HepG2 (cell line): ENCODE measurements around the gene ZNF277. TPM values are rescaled to one million over a fixed set of nuclear protein-coding genes. Genes with fewer than 3 reads are reported as not detected.

Experiments
- ATAD3A ChIP-seq: sonication (generic); formaldehyde crosslinking; IDR thresholded peaks from 2 replicates; pipeline ENCODE4 v1.4.0; 2020; ENCODE audit warnings: missing genetic modification reagents
- CHCHD3 ChIP-seq: sonication (generic); formaldehyde crosslinking; IDR thresholded peaks from 2 replicates; pipeline ENCODE4 v1.8.0; 2022; ENCODE audit warnings: mild to moderate bottlenecking, missing genetic modification reagents, moderate library complexity
- FOXA3 ChIP-seq: IDR thresholded peaks from 2 replicates; pipeline ENCODE4 v1.6.1; 2016; ENCODE audit warnings: missing genetic modification reagents, missing compliant biosample characterization
- GZF1 ChIP-seq: sonication (generic); formaldehyde crosslinking; IDR thresholded peaks from 2 replicates; pipeline ENCODE4 v1.5.1; 2020; ENCODE audit warnings: mild to moderate bottlenecking, missing genetic modification reagents
- PHF20 ChIP-seq: sonication (generic); formaldehyde crosslinking; IDR thresholded peaks from 2 replicates; pipeline ENCODE4 v1.5.0; 2020; ENCODE audit warnings: mild to moderate bottlenecking, missing genetic modification reagents
- POGZ ChIP-seq: sonication (generic); formaldehyde crosslinking; IDR thresholded peaks from 2 replicates; pipeline ENCODE4 v1.4.0; 2020; ENCODE audit warnings: mild to moderate bottlenecking, missing genetic modification reagents
- SALL1 ChIP-seq: sonication (generic); formaldehyde crosslinking; IDR thresholded peaks from 2 replicates; pipeline ENCODE4 v1.8.0; 2022; ENCODE audit warnings: mild to moderate bottlenecking, missing genetic modification reagents
- SNAI1 ChIP-seq: sonication (generic); formaldehyde crosslinking; IDR thresholded peaks from 2 replicates; pipeline ENCODE4 v1.5.0; 2020; ENCODE audit warnings: mild to moderate bottlenecking, missing genetic modification reagents, borderline replicate concordance
- SOX5 ChIP-seq: IDR thresholded peaks from 2 replicates; pipeline ENCODE4 v1.6.1; 2016; ENCODE audit warnings: borderline replicate concordance
- SOX6 ChIP-seq, 2 experiments: fragments of 450-650 bp in 1 of 2; sonication (generic) in 1 of 2; formaldehyde crosslinking in 1 of 2; IDR thresholded peaks; 2 replicates each; pipeline versions ENCODE4 v1.4.0 to v1.6.1; 2017 to 2020; ENCODE audit warnings: antibody characterized with exemption in 1 of 2, mild to moderate bottlenecking in 1 of 2, missing genetic modification reagents in 1 of 2
- TEAD3 ChIP-seq: optimal IDR thresholded peaks from 2 replicates; pipeline ENCODE3; 2016; ENCODE audit warnings: borderline replicate concordance
- ZNF34 ChIP-seq: sonication (generic); formaldehyde crosslinking; IDR thresholded peaks from 2 replicates; pipeline ENCODE4 v1.4.0; 2020; ENCODE audit warnings: mild to moderate bottlenecking, missing genetic modification reagents, borderline replicate concordance
- ZNF431 ChIP-seq: sonication (generic); formaldehyde crosslinking; IDR thresholded peaks from 2 replicates; pipeline ENCODE4 v1.9.0; 2022; ENCODE audit warnings: missing genetic modification reagents, low read depth, mild to moderate bottlenecking, borderline replicate concordance
- ZNF605 ChIP-seq: sonication (generic); formaldehyde crosslinking; IDR thresholded peaks from 2 replicates; pipeline ENCODE4 v1.8.0; 2022; ENCODE audit warnings: mild to moderate bottlenecking, missing genetic modification reagents
- ZNF644 ChIP-seq: IDR thresholded peaks from 2 replicates; pipeline ENCODE4 v1.6.1; 2016; ENCODE audit warnings: low read depth
- polyA plus RNA-seq, 8 experiments: library from polyadenylated mRNA; depleted of rRNA in 3 of 8; stranded (reverse) in 7 of 8; unstranded in 1 of 8; fragments of >200 nt; fragmentation: Illumina TruSeq in 4 of 8; extraction: Trizol in 4 of 8; gene quantifications; 2 replicates each; pipeline versions ENCODE4 v1.2.1 to v1.2.3, GENCODE V29; 2011 to 2016; ENCODE audit warnings: low read depth in 4 of 8, missing spikeins in 1 of 8, mixed read lengths in 1 of 8; ENCODE audit not compliant: insufficient read depth in 1 of 8
- total RNA-seq, 5 experiments: library from RNA; depleted of rRNA; stranded (reverse); fragments of >200 nt; fragmentation: Illumina TruSeq; extraction: Trizol; gene quantifications; 2 replicates each; pipeline ENCODE4 v1.2.3, GENCODE V29; 2016; ENCODE audit warnings: low read depth in 1 of 5
- TF ChIP-seq, protein P1 (sequence below): IDR thresholded peaks from 2 replicates; pipeline ENCODE4 v1.4.0; 2020; ENCODE audit warnings: mild to moderate bottlenecking, missing genetic modification reagents
- TF ChIP-seq, protein P2 (sequence below): IDR thresholded peaks from 2 replicates; pipeline ENCODE4 v1.6.1; 2012; ENCODE audit warnings: inconsistent platforms
- TF ChIP-seq, protein P3 (sequence below): sonication (generic); formaldehyde crosslinking; IDR thresholded peaks from 2 replicates; pipeline ENCODE4 v1.5.1; 2020; ENCODE audit warnings: mild to moderate bottlenecking, missing genetic modification reagents, moderate library complexity
- TF ChIP-seq, protein P4 (sequence below): sonication (generic); formaldehyde crosslinking; conservative IDR thresholded peaks from 2 replicates; pipeline ENCODE4 v1.4.0; 2020; ENCODE audit warnings: missing genetic modification reagents

Gene ZNF277
- total and polyA plus RNA-seq, 2 of the 13 experiments (the other 11 are each of a cell fraction or from before 2014, with no cell fraction given) = 29.1 to 30.1 TPM

DNA sequence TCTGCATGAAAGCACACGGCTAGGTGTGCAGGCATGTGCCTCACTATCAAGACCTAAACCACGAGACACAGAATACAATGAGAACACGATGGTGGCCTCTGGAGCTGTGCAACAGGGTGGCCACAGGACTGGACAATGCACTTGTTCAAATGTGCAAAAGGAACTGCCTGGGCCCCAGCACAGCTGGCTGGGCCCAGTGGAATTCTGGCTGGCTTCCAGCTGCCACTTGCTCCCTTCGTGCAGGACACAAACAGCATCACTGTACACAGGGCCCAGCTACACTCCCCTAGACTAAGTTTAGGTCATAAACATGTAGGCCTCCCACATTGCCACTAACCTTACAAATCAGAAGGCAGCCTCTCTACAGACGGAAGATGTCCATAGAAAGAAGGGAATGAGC is 23.7 kb upstream of the ZNF277 start (continued):
- TF ChIP-seq, protein P1, sequence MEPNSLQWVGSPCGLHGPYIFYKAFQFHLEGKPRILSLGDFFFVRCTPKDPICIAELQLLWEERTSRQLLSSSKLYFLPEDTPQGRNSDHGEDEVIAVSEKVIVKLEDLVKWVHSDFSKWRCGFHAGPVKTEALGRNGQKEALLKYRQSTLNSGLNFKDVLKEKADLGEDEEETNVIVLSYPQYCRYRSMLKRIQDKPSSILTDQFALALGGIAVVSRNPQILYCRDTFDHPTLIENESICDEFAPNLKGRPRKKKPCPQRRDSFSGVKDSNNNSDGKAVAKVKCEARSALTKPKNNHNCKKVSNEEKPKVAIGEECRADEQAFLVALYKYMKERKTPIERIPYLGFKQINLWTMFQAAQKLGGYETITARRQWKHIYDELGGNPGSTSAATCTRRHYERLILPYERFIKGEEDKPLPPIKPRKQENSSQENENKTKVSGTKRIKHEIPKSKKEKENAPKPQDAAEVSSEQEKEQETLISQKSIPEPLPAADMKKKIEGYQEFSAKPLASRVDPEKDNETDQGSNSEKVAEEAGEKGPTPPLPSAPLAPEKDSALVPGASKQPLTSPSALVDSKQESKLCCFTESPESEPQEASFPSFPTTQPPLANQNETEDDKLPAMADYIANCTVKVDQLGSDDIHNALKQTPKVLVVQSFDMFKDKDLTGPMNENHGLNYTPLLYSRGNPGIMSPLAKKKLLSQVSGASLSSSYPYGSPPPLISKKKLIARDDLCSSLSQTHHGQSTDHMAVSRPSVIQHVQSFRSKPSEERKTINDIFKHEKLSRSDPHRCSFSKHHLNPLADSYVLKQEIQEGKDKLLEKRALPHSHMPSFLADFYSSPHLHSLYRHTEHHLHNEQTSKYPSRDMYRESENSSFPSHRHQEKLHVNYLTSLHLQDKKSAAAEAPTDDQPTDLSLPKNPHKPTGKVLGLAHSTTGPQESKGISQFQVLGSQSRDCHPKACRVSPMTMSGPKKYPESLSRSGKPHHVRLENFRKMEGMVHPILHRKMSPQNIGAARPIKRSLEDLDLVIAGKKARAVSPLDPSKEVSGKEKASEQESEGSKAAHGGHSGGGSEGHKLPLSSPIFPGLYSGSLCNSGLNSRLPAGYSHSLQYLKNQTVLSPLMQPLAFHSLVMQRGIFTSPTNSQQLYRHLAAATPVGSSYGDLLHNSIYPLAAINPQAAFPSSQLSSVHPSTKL = no peak; the same call in 1 of the 2 replicates
- peak; percentile 34; the same call in 1 of the 2 replicates for TF ChIP-seq ZNF605 (CRISPR knock-in tag)
- no peak for TF ChIP-seq SOX6 (IDR thresholded peaks at IDR 0.05)
- TF ChIP-seq SOX6 (CRISPR knock-in tag; IDR thresholded peaks at IDR 0.05) = peak; percentile 65
- TF ChIP-seq SNAI1 (CRISPR knock-in tag) = no peak
- TF ChIP-seq, protein P2, sequence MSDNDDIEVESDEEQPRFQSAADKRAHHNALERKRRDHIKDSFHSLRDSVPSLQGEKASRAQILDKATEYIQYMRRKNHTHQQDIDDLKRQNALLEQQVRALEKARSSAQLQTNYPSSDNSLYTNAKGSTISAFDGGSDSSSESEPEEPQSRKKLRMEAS = 0 out of 2 replicates have a peak, but pooled peaks have one; percentile 14
- TF ChIP-seq ZNF431 = no peak
- no peak for TF ChIP-seq PHF20
- TF ChIP-seq, protein P3, sequence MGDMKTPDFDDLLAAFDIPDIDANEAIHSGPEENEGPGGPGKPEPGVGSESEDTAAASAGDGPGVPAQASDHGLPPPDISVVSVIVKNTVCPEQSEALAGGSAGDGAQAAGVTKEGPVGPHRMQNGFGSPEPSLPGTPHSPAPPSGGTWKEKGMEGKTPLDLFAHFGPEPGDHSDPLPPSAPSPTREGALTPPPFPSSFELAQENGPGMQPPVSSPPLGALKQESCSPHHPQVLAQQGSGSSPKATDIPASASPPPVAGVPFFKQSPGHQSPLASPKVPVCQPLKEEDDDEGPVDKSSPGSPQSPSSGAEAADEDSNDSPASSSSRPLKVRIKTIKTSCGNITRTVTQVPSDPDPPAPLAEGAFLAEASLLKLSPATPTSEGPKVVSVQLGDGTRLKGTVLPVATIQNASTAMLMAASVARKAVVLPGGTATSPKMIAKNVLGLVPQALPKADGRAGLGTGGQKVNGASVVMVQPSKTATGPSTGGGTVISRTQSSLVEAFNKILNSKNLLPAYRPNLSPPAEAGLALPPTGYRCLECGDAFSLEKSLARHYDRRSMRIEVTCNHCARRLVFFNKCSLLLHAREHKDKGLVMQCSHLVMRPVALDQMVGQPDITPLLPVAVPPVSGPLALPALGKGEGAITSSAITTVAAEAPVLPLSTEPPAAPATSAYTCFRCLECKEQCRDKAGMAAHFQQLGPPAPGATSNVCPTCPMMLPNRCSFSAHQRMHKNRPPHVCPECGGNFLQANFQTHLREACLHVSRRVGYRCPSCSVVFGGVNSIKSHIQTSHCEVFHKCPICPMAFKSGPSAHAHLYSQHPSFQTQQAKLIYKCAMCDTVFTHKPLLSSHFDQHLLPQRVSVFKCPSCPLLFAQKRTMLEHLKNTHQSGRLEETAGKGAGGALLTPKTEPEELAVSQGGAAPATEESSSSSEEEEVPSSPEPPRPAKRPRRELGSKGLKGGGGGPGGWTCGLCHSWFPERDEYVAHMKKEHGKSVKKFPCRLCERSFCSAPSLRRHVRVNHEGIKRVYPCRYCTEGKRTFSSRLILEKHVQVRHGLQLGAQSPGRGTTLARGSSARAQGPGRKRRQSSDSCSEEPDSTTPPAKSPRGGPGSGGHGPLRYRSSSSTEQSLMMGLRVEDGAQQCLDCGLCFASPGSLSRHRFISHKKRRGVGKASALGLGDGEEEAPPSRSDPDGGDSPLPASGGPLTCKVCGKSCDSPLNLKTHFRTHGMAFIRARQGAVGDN (CRISPR knock-in tag) = peak; percentile 52
- TF ChIP-seq TEAD3 (CRISPR knock-in tag) = peak; percentile 48
- TF ChIP-seq SALL1 (CRISPR knock-in tag) = peak; percentile 46; the same call in 1 of the 2 replicates
- peak; percentile 69; the same call in 1 of the 2 replicates for TF ChIP-seq SOX5 (CRISPR knock-in tag)
- TF ChIP-seq GZF1 (CRISPR knock-in tag) = no peak
- no peak for TF ChIP-seq ZNF34
- TF ChIP-seq, protein P4, sequence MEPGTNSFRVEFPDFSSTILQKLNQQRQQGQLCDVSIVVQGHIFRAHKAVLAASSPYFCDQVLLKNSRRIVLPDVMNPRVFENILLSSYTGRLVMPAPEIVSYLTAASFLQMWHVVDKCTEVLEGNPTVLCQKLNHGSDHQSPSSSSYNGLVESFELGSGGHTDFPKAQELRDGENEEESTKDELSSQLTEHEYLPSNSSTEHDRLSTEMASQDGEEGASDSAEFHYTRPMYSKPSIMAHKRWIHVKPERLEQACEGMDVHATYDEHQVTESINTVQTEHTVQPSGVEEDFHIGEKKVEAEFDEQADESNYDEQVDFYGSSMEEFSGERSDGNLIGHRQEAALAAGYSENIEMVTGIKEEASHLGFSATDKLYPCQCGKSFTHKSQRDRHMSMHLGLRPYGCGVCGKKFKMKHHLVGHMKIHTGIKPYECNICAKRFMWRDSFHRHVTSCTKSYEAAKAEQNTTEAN (CRISPR knock-in tag) = peak; percentile 98
- TF ChIP-seq ZNF644 (CRISPR knock-in tag) = peak; percentile 35; the same call in 1 of the 2 replicates
- no peak for TF ChIP-seq ATAD3A (CRISPR knock-in tag)
- TF ChIP-seq FOXA3 = peak; percentile 6; the same call in 1 of the 2 replicates
- peak; percentile 54; the same call in 1 of the 2 replicates for TF ChIP-seq POGZ (CRISPR knock-in tag)
- no peak for TF ChIP-seq CHCHD3
